B cell (primary cell): ENCODE data around the gene KIDINS220. TPM values are rescaled to one million over a fixed set of nuclear protein-coding genes. Genes with fewer than 3 reads are reported as not detected.

Source experiments
- ATAC-seq: fragments of 200-7000 bp; cut with Tn5 transposase; one replicate; pipeline ENCODE4 v1.10.0; 2021; ENCODE audit warnings: low read depth, mild to moderate bottlenecking, moderate number of reproducible peaks, moderate library complexity
- CTCF ChIA-PET: fragments of 350-600 bp; sonication (Branson Sonifier 250); formaldehyde crosslinking; loops from one replicate; lab custom pipeline; 2021; ENCODE audit warnings: antibody characterized with exemption, inconsistent platforms; lab: Charles Lee
- POLR2A ChIA-PET: fragments of 350-600 bp; sonication (Branson Sonifier 250); formaldehyde crosslinking; loops from one replicate; lab custom pipeline; 2021; ENCODE audit warnings: antibody characterized with exemption; lab: Charles Lee
- DNase-seq: peaks from one replicate; pipeline ENCODE4 v3.0.0; 2013
- H2AFZ ChIP-seq: 2 replicates; pipeline ENCODE4 v1.6.1; 2012; ENCODE audit warnings: mild to moderate bottlenecking, low read depth, low read length; ENCODE audit not compliant: insufficient read depth, poor library complexity, severe bottlenecking
- H3K27ac ChIP-seq, 2 donors: 1 replicate in 1 of 2; 2 replicates in 1 of 2; pipeline ENCODE4 v1.5.1; 2012 to 2013; ENCODE audit warnings: low read length in 2 of 2, mild to moderate bottlenecking in 2 of 2, moderate library complexity in 1 of 2
- H3K27me3 ChIP-seq, 4 experiments: fragments of 200-600 bp in 1 of 4; sonication (generic) in 1 of 4; replicated peaks in 1 of 4; 1 replicate in 2 of 4; 2 replicates in 2 of 4; pipeline versions ENCODE4 v1.6.1 to v1.7.0; 2013 to 2016; ENCODE audit warnings: low read length in 3 of 4, mild to moderate bottlenecking in 2 of 4, mixed read lengths in 1 of 4, moderate library complexity in 1 of 4; ENCODE audit not compliant: insufficient read depth in 4 of 4, control insufficient read depth in 3 of 4; ENCODE audit errors: control extremely low read depth in 1 of 4
- H3K36me3 ChIP-seq, 2 experiments: replicated peaks in 1 of 2; 1 replicate in 1 of 2; 2 replicates in 1 of 2; pipeline versions ENCODE4 v1.6.1 to v1.7.1; 2013; ENCODE audit warnings: low read length in 1 of 2; ENCODE audit not compliant: insufficient read depth in 2 of 2, control insufficient read depth in 1 of 2; ENCODE audit errors: control extremely low read depth in 1 of 2, extremely low read depth in 1 of 2
- H3K4me1 ChIP-seq, 2 donors: fragments of 200-600 bp in 1 of 2; sonication (generic) in 1 of 2; 1 replicate in 1 of 2; 2 replicates in 1 of 2; pipeline versions ENCODE4 v1.5.1 to v1.6.1; 2013 to 2017; ENCODE audit warnings: low read length in 2 of 2; ENCODE audit not compliant: control insufficient read depth in 2 of 2, insufficient read depth in 2 of 2
- H3K4me2 ChIP-seq: replicated peaks from 2 replicates; pipeline ENCODE3; 2012; ENCODE audit warnings: mild to moderate bottlenecking, low read depth, low read length; ENCODE audit not compliant: poor library complexity, severe bottlenecking
- H3K4me3 ChIP-seq, 5 experiments: fragments of 200-600 bp in 1 of 5; sonication (generic) in 1 of 5; 1 replicate in 3 of 5; 2 replicates in 2 of 5; pipeline versions ENCODE4 v1.5.1 to v1.7.0; 2011 to 2016; ENCODE audit warnings: low read length in 4 of 5, mild to moderate bottlenecking in 4 of 5, low read depth in 2 of 5, control low read depth in 1 of 5, moderate library complexity in 1 of 5; ENCODE audit not compliant: insufficient read depth in 1 of 5; ENCODE audit errors: control extremely low read depth in 1 of 5, extremely low read depth in 1 of 5
- H3K79me2 ChIP-seq: fragments of 200-600 bp; sonication (generic); one replicate; pipeline ENCODE4 v1.6.0; 2016; ENCODE audit warnings: low read length; ENCODE audit not compliant: control insufficient read depth, insufficient read depth
- H3K9ac ChIP-seq: fragments of 200-600 bp; sonication (generic); 2 replicates; pipeline ENCODE4 v1.6.1; 2017; ENCODE audit warnings: mild to moderate bottlenecking, low read length, moderate library complexity
- H3K9me3 ChIP-seq, 3 donors: one replicate each; pipeline versions ENCODE4 v1.6.1 to v1.7.1; 2013; ENCODE audit warnings: low read length in 2 of 3; ENCODE audit not compliant: control insufficient read depth in 2 of 3, insufficient read depth in 1 of 3; ENCODE audit errors: control extremely low read depth in 1 of 3
- H4K20me1 ChIP-seq: 2 replicates; pipeline ENCODE4 v1.6.0; 2012; ENCODE audit warnings: mild to moderate bottlenecking, low read length; ENCODE audit not compliant: insufficient read depth, control insufficient read depth, poor library complexity, severe bottlenecking
- H3K27ac Mint-ChIP-seq: one replicate; pipeline ENCODE4 v1.8.0; 2021; ENCODE audit warnings: mixed read lengths
- H3K27me3 Mint-ChIP-seq: one replicate; pipeline ENCODE4 v1.8.0; 2021; ENCODE audit warnings: mixed read lengths
- H3K4me1 Mint-ChIP-seq: one replicate; pipeline ENCODE4 v1.8.0; 2021; ENCODE audit warnings: mixed read lengths
- H3K4me3 Mint-ChIP-seq: one replicate; pipeline ENCODE4 v1.8.0; 2021; ENCODE audit warnings: mixed read lengths
- H3K9me3 Mint-ChIP-seq: one replicate; pipeline ENCODE4 v1.8.0; 2022; ENCODE audit warnings: mixed read lengths; ENCODE audit not compliant: insufficient read depth
- EZH2 ChIP-seq: IDR thresholded peaks from 2 replicates; pipeline ENCODE4 v1.6.1; 2012; ENCODE audit warnings: borderline replicate concordance, low read depth, mild to moderate bottlenecking, moderate library complexity, low read length; ENCODE audit not compliant: insufficient read depth, poor library complexity, severe bottlenecking
- WGBS: methylation state at CpG from one replicate; pipeline ENCODE4 v1.1.5; 2013; ENCODE audit warnings: missing lambda C conversion rate; ENCODE audit not compliant: insufficient coverage; 5-methylcytosine and 5-hydroxymethylcytosine counted together
- intact Hi-C: fragments of 100-400 bp; cut with micrococcal nuclease; formaldehyde crosslinking; loops from one replicate; pipeline ENCODE4 v1.10.0; 2022
- polyA plus RNA-seq: library from polyadenylated mRNA; depleted of rRNA; stranded (reverse); fragments of >200 nt; gene quantifications from 2 replicates; pipeline ENCODE4 v1.2.3, GENCODE V29; 2012
- total RNA-seq, 2 donors: library from RNA; stranded (reverse); fragments of 120-200 nt in 1 of 2; gene quantifications; 1 replicate in 1 of 2; 2 replicates in 1 of 2; pipeline versions ENCODE4 v1.2.3 to v1.2.4, GENCODE V29; 2013 to 2022
- TF ChIP-seq, protein P1 (sequence below): fragments of 200-600 bp; IDR thresholded peaks from one replicate; pipeline ENCODE4 v1.8.0; 2022; ENCODE audit warnings: antibody characterized with exemption, mild to moderate bottlenecking

KIDINS220 gene
- total and polyA plus RNA-seq, 2 donors (not counting 1 experiment from before 2014, with no cell fraction given): 12.5 to 36.6 TPM

DNA sequence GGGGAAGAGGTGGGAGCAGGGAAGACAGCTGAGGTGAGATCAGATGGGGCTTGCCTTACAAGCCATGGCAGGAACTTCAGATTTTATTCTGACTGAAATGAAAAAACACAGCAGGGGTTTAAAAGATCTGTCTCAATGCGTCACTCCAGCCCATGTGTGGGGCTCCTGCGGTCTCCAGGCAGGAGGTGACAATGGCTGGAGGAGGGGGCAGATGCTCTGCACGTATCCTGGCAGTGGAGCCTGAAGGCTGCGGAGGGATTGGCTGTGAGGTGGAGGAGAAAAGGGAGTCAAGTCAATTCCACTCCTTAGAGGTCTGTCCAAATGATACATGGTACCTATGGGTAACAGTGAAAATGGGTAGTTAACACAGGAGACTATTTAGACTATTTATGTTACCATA is 40.5 kb upstream of the KIDINS220 start:
- Histone ChIP-seq H3K27ac (no peak overlapping the region), H3K79me2 (no peaks in the 10 kb centered on the region), H3K9me3 (no peaks in the 10 kb centered on the region), H4K20me1 (no peaks in the 10 kb centered on the region), H3K4me2 (no peak overlapping the region), H3K9ac (no peak overlapping the region), H3K4me3 (no peak overlapping the region), H3K4me1 (peaks cover 0 to 7% of the 10 kb centered on the region in 2 donors), H3K27me3 (no peaks in the 10 kb centered on the region), H2AFZ (no peak overlapping the region), H3K36me3 (no peaks in the 10 kb centered on the region)
- H3K9me3 Mint-ChIP-seq: no peaks in the 10 kb centered on the region
- ATAC-seq: no peak
- no peak for TF ChIP-seq EZH2
- no peak for DNase-seq
- no peak overlapping the region for H3K4me3 Mint-ChIP-seq
- H3K27me3 Mint-ChIP-seq: no peaks in the 10 kb centered on the region
- H3K4me1 Mint-ChIP-seq: peaks cover 7% of the 10 kb centered on the region
- POLR2A ChIA-PET: no interaction called here
- CTCF ChIA-PET: no interaction called here
- H3K27ac Mint-ChIP-seq: no peak overlapping the region
- intact Hi-C loops: no loop called here
- WGBS: 97% methylated on average over 3 of the region's 4 CpGs

DNA sequence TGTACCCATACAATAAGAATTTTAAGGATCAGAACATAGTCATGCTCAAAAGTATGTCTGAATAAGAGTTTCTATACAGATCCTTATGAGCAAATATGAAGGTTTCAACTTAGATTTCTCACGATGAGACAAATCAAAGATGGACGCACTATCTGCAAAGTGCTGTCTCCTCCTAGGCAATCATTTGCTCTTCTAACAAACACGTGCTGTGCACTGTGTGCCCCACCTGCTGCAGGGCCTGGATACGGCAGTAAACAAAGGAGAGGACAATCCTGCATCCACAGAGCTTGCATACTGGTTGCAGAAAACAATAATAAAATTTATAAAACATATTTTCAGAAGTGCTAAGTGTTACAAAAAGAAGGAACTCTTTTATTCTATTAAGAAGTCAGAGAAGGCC is 39.9 kb upstream of the KIDINS220 start:
- Histone ChIP-seq H3K4me2 (no peak overlapping the region), H3K9me3 (no peaks in the 10 kb centered on the region), H3K36me3 (no peaks in the 10 kb centered on the region), H3K9ac (no peak overlapping the region), H2AFZ (no peak overlapping the region), H3K27me3 (no peaks in the 10 kb centered on the region), H4K20me1 (no peaks in the 10 kb centered on the region), H3K4me1 (peaks cover 0 to 7% of the 10 kb centered on the region in 2 donors), H3K27ac (no peak overlapping the region), H3K4me3 (no peak overlapping the region), H3K79me2 (no peaks in the 10 kb centered on the region)
- CTCF ChIA-PET: no interaction called here
- no peak overlapping the region for H3K4me3 Mint-ChIP-seq
- no peaks in the 10 kb centered on the region for H3K27me3 Mint-ChIP-seq
- 100% methylated on average over 2 of the region's 4 CpGs for WGBS
- intact Hi-C loops: no loop called here
- no peak overlapping the region for H3K27ac Mint-ChIP-seq
- POLR2A ChIA-PET: no interaction called here
- DNase-seq: no peak
- H3K4me1 Mint-ChIP-seq: peaks cover 9% of the 10 kb centered on the region
- no peak for ATAC-seq
- no peaks in the 10 kb centered on the region for H3K9me3 Mint-ChIP-seq
- no peak for TF ChIP-seq EZH2
- TF ChIP-seq, protein P1, sequence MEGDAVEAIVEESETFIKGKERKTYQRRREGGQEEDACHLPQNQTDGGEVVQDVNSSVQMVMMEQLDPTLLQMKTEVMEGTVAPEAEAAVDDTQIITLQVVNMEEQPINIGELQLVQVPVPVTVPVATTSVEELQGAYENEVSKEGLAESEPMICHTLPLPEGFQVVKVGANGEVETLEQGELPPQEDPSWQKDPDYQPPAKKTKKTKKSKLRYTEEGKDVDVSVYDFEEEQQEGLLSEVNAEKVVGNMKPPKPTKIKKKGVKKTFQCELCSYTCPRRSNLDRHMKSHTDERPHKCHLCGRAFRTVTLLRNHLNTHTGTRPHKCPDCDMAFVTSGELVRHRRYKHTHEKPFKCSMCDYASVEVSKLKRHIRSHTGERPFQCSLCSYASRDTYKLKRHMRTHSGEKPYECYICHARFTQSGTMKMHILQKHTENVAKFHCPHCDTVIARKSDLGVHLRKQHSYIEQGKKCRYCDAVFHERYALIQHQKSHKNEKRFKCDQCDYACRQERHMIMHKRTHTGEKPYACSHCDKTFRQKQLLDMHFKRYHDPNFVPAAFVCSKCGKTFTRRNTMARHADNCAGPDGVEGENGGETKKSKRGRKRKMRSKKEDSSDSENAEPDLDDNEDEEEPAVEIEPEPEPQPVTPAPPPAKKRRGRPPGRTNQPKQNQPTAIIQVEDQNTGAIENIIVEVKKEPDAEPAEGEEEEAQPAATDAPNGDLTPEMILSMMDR: no peak
